LNCAP (cell line): ENCODE results near the gene CDC6.

ENCODE experiments used
- TF ChIP-seq, protein P1 (sequence below): fragments of 450-650 bp; IDR thresholded peaks from 2 replicates; pipeline ENCODE4 v1.5.1; 2017; ENCODE audit warnings: mild to moderate bottlenecking

Gene CDC6

DNA sequence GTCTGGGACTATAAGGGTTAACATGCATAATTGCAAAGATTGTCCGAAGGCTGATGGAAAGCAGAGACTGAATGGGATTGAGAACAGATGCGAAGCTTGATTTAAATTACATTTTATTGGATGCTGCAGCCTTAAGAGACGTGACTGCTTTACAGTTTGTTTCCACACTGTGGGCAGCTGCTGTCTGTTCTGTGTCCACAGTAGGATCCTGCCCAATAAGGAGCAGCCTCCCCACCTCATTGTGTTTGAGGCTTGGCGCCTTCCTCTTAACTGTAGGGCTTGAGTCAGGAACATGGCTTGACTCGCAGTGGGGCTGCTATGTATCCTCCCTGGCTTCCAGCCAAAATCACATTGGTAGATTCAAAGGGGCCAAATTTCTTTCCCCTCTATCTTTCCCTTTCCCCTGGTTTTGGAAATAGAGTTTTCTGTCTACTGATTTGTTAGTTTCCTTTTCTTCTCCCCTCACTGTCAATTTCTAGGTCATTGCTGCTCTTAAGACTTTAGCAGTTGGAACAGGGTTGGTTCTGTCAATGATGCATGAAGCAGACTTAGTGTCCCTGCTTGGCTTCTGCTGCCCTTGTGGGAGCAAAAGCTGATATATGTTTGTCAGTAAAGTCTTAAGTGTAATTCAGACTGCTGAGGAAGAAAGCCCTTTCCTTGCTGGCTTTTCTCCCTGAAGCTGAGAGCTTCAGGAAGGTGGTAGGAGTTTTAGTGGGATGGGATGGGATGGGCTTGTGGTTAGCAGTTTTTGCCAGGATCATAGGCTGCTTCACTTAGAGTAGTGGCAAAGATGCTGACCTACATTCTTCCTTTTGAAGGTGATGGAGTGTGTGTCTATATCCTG lies 16.3 kb downstream of the CDC6 start:
- TF ChIP-seq, protein P1, sequence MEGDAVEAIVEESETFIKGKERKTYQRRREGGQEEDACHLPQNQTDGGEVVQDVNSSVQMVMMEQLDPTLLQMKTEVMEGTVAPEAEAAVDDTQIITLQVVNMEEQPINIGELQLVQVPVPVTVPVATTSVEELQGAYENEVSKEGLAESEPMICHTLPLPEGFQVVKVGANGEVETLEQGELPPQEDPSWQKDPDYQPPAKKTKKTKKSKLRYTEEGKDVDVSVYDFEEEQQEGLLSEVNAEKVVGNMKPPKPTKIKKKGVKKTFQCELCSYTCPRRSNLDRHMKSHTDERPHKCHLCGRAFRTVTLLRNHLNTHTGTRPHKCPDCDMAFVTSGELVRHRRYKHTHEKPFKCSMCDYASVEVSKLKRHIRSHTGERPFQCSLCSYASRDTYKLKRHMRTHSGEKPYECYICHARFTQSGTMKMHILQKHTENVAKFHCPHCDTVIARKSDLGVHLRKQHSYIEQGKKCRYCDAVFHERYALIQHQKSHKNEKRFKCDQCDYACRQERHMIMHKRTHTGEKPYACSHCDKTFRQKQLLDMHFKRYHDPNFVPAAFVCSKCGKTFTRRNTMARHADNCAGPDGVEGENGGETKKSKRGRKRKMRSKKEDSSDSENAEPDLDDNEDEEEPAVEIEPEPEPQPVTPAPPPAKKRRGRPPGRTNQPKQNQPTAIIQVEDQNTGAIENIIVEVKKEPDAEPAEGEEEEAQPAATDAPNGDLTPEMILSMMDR = no peak

DNA sequence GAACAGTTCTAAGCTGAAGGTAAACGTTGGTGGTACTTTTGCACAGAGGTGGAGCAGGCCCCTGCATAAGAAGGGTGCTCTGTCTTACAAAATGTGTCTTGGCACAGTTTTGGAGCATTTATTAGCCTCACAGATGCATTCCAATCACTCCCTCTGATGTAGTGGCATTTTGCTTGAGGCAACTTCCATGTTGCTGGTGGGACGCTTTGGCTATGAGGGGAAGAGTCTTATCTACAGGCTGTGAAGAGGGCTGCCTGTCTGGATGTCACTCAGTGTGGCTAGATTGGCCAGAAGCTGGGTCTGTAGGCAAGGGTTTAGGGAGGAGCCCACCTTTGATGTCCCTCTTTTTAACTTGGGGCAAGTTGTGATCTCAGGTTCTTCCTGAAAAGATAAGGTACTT lies 18.7 kb downstream of the CDC6 start:
- TF ChIP-seq, protein P1 = no peak

- TF ChIP-seq, protein P1 = no peak
Measured at GRCh38 chr17:40307001-40307730, 19.5 kb downstream of the CDC6 start.

DNA sequence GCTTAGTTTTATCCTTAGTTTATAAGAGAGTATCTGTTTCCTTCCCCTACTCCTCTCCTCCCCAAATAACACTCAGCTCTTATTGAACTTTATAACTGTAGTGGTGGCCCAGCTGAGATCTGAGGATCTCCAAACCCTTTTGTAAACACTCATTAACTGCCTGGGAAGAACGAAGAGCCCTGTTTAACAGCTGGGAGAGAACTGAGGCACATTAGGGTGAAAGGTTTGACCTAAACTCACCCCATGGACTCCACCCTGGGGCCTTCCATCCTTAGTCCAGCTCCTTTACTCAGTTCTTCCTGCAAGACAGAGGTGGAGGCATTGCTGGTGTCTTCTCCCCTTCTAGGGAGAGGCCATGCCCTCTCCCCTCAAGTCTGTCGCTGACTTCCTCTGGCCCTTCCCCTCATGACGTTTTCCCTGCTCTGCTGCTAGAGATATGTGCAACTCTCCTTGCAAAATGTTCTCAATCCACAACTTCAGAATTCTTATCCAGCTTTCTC lies 20.1 kb downstream of the CDC6 start:
- TF ChIP-seq, protein P1 = no peak

DNA sequence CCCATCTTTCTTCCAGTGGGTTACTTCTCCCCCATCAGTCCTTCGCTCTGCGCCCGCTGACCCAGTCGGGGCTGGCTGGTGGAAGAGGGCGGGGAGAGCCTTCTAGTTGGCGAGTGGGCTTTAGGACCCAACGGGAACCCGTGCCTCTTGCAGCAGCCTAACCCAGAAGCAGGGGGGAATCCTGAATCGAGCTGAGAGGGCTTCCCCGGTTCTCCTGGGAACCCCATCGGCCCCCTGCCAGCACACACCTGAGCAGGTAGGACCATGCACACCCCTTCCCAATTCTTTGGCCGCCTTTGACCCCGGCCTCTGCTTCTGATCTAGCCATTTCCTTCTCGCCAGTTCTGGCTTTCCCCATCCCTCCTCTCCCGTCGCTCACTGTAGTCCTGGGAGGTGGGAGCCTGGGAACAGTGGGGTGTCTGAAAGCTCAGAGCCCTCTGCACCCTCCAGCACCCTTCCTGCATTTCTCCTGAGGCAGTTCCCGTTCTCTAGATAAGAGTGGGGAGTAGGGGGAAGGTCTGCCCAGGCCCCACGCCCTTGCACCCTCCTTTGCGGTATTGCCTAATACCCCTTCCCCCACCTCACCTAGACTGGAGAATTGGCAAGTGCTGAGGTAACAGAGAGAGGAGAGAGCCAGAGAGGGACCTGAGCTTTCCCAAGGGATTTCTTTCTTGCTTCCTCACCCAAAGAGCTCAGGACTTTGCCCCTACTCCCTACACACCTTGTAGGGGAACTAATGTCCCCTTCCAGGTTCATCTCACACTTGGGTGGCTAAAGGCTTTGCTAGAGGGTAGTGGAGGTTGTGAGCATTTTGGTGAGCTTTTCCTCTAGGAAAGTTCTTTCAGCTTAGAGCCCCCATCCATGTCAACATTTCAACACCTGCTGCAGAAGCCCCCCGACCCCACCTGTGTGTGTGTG lies 21.6 kb downstream of the CDC6 start, which contains the start of gene RARA:
TSS of gene RARA (plus strand) at position 150 of the 918 bp plus-strand sequence. CDS start 22,039 bp downstream, outside the sequence.
- TF ChIP-seq, protein P1 = no peak

DNA sequence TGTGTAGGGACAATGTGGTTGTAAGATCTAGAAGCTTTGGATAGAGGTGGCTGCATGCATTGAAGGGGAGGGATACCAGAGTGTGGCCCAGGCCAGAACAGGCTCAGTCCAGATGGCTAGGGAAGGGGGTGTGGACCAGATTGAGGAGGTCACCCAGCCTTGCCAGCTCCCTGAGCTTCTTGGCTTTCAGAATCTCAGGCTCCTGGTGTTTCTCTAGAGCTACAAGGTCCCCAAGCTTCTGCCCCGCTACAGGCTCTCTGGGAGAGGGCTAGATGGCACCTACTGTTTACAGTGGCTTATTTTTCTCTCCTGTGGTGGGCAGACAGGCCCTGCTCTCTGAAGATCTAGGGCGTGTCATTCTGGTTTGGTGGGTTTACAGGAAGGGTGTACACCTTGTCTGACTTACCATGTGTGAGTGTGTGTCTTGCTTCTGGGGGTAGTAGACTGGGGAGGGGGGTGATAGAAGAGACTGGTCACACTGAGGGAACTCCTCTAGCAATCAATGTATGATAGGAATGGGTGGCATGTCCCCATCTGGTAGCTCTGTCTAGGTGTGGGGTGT lies 22.4 kb downstream of the CDC6 start:
- TF ChIP-seq, protein P1 = no peak
